COLO668 (cell line): ENCODE results near the gene CDHR2.

Experiments
- DNase-seq: peaks from one replicate; lab custom pipeline; 2025; ENCODE audit not compliant: unreplicated experiment; lab: John Stamatoyannopoulos, UW

CDHR2 gene

GRCh38 chr5:176548967-176549444 is at the start of gene CDHR2:
Gene CDHR2, plus strand, starts transcription at chr5:176549342. Its CDS starts 16,011 bp downstream, at chr5:176565353.
- DNase-seq: no peak

- DNase-seq: no peak
Observed at GRCh38 chr5:176500511-176500910, 48.6 kb upstream of the CDHR2 start.

- DNase-seq: no peak
Observed at GRCh38 chr5:176501333-176501732, 47.8 kb upstream of the CDHR2 start.

GRCh38 chr5:176503496-176503895 is 45.6 kb upstream of the CDHR2 start:
- no peak for DNase-seq

DNA sequence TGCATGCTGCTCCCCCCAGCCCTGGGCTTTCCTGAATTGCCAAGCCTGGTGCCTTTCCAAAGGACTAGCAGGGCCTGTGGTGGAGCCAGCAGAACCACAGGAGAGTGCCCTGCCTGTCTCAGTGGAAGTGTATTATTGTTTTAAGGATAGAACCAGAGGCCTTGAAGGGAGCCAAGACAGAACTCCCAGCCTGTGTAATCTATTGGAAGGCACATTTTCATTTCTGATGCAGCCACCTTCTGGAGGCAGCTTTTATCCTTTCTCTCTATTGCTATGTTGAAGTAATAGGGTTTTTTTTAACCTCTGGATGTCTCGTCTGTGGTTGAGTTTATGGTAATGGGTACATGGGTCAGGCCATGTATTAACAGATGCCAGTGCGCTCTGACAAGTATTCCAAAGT is 41.2 kb upstream of the CDHR2 start:
- no peak for DNase-seq

GRCh38 chr5:176508603-176509002 is 40.5 kb upstream of the CDHR2 start:
- DNase-seq: no peak

- no peak for DNase-seq
Observed at GRCh38 chr5:176513788-176514187, 35.4 kb upstream of the CDHR2 start.

DNA sequence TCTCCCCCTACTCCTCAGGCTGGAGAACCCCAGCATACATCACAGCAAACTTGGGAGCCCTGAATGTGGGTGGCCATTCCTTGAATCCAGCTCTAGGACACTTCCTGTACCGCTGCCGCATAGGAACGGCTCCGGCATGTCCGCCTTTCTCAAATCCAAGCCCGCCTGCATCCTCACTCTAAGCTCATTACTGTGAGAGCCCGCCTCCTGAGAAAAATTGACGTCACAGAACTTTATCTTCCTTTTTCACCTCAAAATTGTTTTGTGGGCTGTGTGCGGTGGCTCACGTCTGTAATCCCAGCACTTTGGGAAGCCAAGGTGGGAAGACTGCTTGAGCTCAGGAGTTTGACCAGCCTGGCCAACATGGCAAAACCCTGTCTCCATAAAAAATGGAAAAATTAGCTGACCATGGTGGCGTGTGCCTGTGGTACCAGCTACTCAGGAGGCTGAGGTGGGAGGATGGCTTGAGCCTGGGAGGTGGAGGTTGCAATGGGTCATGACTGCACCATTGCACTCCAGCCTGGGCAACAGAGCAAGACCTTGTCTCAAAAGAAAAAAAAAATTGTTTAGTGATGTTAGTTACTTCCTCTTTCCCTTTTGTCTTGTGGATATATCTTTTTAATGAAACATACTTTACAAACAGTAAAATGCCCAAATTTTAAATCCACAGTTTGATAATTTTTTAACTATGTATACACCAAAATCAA is 34.7 kb upstream of the CDHR2 start:
- DNase-seq: no peak

DNA sequence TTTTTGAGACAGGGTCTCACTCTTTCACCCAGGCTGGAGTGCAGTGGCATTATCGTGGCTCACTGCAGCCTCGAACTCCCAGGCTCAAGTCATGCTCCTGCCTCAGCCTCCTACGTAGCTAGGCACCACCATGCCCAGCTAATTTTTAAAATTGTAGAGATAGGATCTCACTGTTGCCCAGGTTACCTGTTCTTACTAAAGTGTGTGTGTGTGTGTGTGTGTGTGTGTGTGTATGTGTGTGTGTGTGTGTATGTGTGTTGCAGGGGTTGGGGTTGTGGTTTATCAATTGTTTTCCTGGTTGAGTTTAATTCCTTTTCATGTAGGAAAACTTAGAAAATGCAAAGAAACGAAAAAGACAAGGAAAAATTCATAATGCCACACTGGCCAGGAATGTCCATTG is 33.7 kb upstream of the CDHR2 start:
- DNase-seq: no peak

DNA sequence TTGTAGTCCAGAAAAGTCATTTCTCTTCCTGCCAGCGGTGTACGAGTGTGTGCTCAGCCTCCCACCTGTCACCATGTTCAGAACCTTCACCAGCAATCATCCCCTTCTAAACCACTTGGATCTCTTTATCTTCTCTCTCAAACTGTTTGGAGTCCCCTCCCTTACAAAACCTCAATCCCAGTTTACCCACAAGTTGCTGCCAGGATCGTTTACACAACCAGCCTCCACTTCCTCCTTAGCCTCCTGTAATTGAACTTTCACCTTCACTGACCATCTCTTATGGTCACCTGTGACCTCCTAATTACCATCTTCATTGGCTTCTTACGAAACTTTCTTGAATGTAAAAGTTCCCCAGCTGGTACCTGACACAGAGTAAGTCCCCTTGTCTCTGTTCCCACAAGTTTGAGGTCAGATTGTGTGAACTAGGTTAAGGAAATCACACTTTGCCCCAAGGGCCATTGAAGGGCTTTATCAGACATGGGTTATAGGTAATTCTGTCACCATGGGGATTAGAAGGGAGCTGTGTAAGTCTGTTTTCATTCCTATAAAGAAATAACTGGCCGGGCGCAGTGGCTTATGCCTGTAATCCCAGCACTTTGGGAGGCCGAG is 32.0 kb upstream of the CDHR2 start:
- DNase-seq: no peak

GRCh38 chr5:176519810-176520720 is 29.1 kb upstream of the CDHR2 start:
- DNase-seq: peak; percentile 13

- DNase-seq: no peak
Observed at GRCh38 chr5:176521286-176521685, 27.9 kb upstream of the CDHR2 start.

DNA sequence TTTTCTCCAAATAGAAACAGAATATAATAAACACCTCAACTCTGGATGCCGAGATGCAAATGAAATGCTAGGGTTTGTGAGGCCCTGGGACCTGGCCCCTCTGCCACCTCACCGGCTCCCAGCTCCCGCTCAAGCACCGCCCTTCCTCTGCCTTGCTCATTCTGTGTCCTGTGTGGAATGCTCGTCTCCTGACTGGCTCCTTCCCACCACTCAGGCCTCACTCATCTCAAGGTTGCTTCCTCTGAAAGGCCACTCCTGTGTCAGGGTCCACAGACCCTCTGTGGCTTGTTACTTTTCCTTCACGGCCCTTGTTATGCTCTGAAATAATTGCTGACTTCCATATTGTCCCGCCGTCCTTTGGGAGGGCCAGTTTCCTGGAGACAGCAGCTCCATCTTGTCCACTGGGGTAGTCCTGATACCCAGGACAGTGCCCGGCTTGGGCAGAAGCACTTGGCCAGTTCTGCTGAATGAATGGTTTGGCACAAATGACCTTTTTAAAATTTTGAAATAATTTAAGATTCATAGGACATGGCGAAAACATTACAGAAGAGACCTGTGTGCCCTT is 27.4 kb upstream of the CDHR2 start:
- DNase-seq: no peak

DNA sequence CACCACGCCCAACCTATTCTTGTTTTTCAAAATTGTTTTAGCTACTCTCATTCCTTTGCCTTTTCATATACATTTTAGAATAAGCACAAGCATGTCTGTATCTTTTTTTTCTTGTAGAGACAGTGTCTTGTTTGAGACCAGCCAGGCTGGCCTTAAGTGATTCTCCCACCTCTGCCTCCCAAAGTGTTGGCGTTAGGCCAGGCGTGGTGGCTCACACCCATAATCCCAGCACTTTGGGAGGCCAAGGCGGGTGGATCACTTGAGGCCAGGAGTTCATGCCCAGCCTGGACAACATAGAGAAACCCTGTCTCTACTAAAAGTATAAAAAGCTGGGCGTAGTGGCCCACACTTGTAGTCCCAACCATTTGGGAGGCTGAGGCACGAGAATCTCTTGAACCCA is 25.0 kb upstream of the CDHR2 start:
- no peak for DNase-seq

GRCh38 chr5:176524987-176525386 is 24.2 kb upstream of the CDHR2 start:
- no peak for DNase-seq

DNA sequence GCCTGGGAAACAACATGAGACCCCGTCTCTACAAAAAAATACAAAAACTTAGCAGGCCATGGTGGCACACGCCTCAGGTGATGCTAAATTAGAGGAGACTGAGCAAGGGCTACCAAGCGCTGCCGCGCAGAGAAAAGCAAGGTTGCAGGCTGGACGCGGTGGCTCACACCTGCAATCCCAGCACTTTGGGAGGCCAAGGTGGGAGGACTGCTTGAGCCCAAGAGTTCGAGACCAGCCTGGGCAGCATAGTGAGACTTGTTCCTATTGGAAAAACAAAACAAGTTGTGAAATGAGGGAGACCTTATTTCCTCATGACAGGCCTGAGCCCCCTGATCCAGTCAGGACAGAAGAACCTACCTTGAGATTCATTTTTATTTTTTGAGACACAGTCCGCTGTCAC is 23.5 kb upstream of the CDHR2 start:
- no peak for DNase-seq

DNA sequence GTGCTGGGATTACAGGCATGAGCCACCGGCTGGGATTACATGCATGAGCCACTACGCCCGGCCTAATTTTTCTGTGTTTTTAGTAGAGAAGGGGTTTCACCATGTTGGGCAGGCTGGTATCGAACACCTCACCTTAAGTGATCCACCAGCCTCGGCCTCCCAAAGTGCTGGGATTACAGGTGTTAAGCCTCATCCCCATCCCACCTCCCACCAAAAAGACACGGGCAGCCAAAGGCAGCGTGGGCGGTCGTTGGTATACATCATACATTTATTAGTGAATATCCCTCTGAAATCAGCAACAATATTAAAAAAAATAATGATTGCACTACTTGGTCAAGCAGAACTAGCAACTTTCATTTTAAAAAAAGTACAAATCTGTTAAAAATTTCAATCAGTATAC is 22.7 kb upstream of the CDHR2 start:
- no peak for DNase-seq

DNA sequence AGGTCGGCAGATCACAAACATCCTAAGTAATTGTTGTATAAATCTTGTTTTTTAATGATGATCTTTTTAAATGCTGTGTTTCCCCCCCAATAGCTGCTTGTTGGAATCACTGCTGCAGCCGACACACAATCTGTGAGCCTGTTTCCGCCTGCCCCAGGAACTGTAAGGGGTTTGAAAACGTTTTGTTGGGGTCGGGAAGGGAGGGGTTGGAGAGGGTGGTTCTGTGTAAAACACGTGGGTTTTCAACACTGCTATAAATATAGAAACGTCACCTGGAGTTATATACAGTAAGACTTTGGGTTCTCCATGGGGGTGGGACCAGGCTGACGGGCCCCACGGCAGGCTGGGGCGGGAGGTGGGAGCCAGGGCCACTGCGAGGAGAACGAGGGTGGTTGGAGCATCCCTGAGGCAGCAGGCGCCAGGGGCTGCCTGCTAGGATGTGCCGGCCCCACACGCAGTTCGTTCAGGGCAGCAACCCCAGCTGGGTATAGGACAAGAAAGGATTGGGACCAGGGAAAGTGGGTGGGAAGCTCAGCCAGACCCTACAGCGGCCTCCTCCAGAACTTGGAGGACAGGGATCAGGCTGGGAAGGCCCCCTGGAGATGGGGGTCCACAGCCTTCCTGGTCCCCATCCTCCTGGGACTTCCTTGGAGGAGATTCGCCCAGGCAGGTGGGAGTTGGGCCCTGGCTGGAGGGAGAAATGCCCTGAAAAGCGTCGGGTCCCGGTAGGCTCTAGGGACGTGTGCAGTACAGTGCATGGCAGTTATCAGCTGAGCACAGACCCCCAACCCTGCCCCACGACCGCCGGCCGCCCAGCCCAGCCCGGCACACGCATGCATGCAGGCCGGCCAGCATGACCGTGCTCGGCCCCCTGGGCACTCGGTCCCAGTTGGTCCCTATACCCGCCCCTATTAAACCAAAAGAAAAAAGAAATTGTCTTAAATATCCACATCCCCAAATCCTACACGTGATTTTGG is 21.6 kb upstream of the CDHR2 start:
- no peak for DNase-seq

GRCh38 chr5:176528301-176528700 is 20.8 kb upstream of the CDHR2 start:
- no peak for DNase-seq

DNA sequence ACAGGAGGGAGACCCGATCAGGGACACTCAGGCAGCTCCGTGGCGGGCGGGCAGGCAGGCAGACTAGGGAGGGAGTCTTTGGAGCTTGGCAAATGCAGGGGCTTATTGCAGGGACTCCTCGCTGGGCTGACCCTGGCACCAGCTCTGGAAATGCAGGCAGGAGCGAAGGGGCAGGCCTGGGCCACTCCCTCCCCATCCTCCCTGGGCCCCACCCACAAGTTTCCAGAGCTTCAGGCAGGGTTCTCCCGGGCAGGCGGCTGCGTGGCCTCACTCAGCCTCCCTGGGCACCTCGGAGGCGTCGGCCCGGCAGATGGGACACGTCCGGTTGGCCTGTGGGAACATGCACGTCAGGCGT is 20.4 kb upstream of the CDHR2 start:
- no peak for DNase-seq
